Measurements from ENCODE around the gene NOM1. TPM values are rescaled to one million over a fixed set of nuclear protein-coding genes. Genes with fewer than 3 reads are reported as not detected.

The NOM1 gene
- total RNA-seq, 3 donors from 2014 or later (not counting 1 experiment from before 2014, with no cell fraction given), result 22.5 to 35.6 (median 34.7) TPM

DNA sequence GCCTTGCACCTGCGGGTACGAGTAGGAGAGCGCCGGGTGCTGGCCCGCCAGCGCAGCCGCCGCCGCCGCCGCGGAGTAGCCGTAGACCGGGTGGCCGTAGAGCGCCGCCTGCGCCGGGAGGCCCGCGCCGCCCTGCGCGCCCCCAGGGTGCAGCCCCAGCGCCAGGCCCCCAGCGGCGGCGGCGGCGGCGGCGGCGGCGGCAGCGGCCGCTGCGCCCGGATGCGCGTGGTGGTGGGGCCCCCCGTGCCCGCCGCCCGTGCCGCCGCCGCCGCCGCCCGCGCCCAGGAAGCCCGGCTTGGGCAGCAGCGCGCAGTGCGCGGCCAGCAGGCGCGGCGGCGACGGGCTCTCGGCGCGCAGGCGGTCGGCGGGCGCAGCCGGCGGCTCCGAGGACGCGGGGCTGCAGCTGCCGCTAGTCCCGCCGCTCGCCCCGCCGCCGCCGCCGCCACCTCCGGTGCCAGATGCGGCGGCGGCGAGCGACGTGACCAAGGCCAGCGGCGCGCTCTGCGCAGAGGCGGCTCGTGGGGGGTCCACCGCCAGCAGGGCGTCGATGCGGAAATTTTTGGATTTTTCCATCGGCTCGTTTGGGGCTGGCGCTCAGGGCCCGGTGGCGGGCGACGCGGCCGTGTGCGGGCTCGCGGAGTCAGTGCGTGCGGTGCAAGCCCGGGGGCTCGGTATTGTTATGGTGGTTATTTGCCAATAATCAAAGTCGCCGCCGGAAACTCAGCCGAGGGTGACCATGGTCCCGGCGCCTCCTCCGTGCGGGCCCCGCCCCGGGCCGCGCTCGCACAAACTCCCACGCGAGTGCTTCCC is 60.5 kb downstream of the NOM1 start:
- Mint-ChIP-seq H3K9me3 (no peaks in the 10 kb centered on the region), H3K4me1 (peaks cover 0 to 5% of the 10 kb centered on the region in 2 donors), H3K36me3 (no peaks in the 10 kb centered on the region), H3K4me3 (peak overlapping the region; percentile 47), H3K27ac (no peak overlapping the region), H3K27me3 (ENCODE audit: low read depth in 2 of 2) (peaks cover 51 to 56% of the 10 kb centered on the region in 2 donors)
- WGBS (ENCODE audit: insufficient coverage), result 1% methylated on average over 130 of the region's 130 CpGs
- no peaks in the 10 kb centered on the region for H3K9me3 ChIP-seq (ENCODE audit: control insufficient read depth, insufficient read depth, low read length)
- no peak for ATAC-seq
- H3K4me3 ChIP-seq (ENCODE audit: low read length), result peak overlapping the region; percentile 5
- no peaks in the 10 kb centered on the region for H3K36me3 ChIP-seq (ENCODE audit: control insufficient read depth, insufficient read depth, low read length)
- H3K27ac ChIP-seq (ENCODE audit: low read length), result no peak overlapping the region
- peaks cover 60% of the 10 kb centered on the region for H3K27me3 ChIP-seq (ENCODE audit: control insufficient read depth, insufficient read depth, low read length)
- peaks cover 13% of the 10 kb centered on the region for H3K4me1 ChIP-seq (ENCODE audit: control insufficient read depth, insufficient read depth, low read length)
- TF ChIP-seq, protein P1, sequence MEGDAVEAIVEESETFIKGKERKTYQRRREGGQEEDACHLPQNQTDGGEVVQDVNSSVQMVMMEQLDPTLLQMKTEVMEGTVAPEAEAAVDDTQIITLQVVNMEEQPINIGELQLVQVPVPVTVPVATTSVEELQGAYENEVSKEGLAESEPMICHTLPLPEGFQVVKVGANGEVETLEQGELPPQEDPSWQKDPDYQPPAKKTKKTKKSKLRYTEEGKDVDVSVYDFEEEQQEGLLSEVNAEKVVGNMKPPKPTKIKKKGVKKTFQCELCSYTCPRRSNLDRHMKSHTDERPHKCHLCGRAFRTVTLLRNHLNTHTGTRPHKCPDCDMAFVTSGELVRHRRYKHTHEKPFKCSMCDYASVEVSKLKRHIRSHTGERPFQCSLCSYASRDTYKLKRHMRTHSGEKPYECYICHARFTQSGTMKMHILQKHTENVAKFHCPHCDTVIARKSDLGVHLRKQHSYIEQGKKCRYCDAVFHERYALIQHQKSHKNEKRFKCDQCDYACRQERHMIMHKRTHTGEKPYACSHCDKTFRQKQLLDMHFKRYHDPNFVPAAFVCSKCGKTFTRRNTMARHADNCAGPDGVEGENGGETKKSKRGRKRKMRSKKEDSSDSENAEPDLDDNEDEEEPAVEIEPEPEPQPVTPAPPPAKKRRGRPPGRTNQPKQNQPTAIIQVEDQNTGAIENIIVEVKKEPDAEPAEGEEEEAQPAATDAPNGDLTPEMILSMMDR (IDR thresholded peaks at IDR 0.05), result no peak
- DNase-seq, result no peak
- intact Hi-C loops (cut with micrococcal nuclease), result no loop called here

DNA sequence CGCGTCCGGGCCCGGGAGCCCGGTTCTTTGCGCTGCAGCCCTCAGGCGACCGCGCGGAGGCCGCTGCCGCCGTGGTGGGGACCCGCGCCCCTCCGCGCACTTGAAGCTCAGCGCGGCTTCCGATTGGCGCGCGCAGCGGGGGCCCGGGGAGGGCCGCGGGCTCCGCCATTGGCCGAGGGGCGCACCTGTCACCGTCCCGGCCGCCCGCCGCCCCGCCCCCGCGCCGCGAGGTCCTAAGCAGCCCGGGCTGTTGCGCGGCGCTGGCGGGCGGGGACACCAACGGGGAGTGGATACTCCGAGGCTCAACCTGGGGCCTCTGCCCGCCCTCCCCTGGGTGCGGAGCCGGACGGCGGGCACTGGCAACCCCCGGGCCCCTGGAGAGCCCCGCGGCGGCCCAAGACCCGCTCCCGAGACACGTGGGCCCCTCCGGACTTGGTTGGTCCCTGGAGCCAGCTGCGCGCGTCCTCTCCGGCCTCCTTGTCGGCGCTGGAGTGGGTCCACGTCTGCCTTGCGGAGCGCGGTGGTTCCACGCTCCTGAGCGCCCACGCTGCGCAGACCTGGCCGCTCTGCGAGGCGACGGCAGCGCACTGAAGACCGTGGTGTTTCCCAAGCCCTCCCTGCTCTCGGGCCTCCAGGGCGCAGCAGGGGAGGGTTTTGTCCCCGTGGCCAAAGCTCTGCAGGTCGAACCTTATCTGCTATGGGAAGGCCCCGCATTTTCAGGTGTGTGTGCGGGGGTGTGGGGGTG is 61.2 kb downstream of the NOM1 start, which contains the start of gene MNX1:
MNX1 (minus strand) TSS at position 76 of the 745 bp plus-strand sequence. CDS start 313 bp downstream, outside the sequence.
- TF ChIP-seq, protein P1 (IDR thresholded peaks at IDR 0.05), result no peak
- Mint-ChIP-seq H3K36me3 (no peaks in the 10 kb centered on the region), H3K9me3 (no peaks in the 10 kb centered on the region), H3K4me3 (peak within 1 kb of the TSS; percentile 47), H3K4me1 (peaks cover 0 to 5% of the 10 kb centered on the region in 2 donors), H3K27ac (no peak within 1 kb of the TSS), H3K27me3 (ENCODE audit: low read depth in 2 of 2) (peaks cover 55 to 61% of the 10 kb centered on the region in 2 donors)
- H3K27ac ChIP-seq (ENCODE audit: low read length), result no peak within 1 kb of the TSS
- WGBS (ENCODE audit: insufficient coverage), result 2% methylated on average over 87 of the region's 87 CpGs
- peak within 1 kb of the TSS; percentile 5 for H3K4me3 ChIP-seq (ENCODE audit: low read length)
- peaks cover 68% of the 10 kb centered on the region for H3K27me3 ChIP-seq (ENCODE audit: control insufficient read depth, insufficient read depth, low read length)
- no peaks in the 10 kb centered on the region for H3K36me3 ChIP-seq (ENCODE audit: control insufficient read depth, insufficient read depth, low read length)
- ATAC-seq (peak; percentile 53 to 83 (median 70)), DNase-seq (peak in 1 of 2 donors; percentile 49)
- H3K9me3 ChIP-seq (ENCODE audit: control insufficient read depth, insufficient read depth, low read length), result no peaks in the 10 kb centered on the region
- H3K4me1 ChIP-seq (ENCODE audit: control insufficient read depth, insufficient read depth, low read length), result peaks cover 12% of the 10 kb centered on the region
- intact Hi-C loops (cut with micrococcal nuclease), result no loop called here

DNA sequence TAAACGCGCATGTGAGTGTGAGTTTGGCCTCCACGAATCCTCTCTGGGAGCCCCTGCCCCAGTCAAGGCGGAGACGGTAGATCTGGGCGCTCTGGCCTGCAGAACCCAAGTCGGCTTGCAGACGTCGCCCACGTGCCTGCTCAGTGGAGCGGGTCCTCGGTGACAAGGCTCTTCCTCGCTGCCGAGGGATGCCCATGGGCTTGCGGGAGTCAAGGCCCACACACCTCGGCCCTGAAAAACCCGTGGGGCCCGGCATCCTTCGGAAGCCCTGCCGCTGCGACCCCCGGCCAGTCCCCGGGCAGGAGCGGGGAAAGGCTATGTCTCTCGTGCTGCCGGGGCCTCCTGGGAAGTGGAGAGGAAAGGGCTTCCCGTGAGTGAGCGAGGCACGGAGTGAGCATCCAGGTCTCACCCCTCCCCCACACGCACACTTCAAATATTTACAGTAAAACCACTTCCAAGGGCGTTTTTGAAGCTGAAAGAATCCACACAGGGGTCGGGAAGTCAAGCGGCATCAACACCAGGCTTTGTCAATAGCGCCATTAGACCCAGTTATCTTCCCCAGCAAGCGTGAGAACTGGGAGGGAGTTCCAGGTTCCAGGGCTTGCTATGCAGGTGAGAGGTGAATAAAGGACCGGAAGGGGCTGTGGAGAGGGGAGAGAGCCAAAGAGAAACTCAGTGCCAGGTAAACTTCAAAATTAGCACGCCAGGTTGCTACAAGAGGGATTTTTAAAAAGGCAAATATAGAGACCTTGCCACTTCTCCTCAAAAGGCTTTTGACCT is 62.0 kb downstream of the NOM1 start:
- DNase-seq (no peak), ATAC-seq (no peak)
- Histone ChIP-seq H3K36me3 (ENCODE audit: control insufficient read depth, insufficient read depth, low read length) (no peaks in the 10 kb centered on the region), H3K9me3 (ENCODE audit: control insufficient read depth, insufficient read depth, low read length) (no peaks in the 10 kb centered on the region), H3K4me1 (ENCODE audit: control insufficient read depth, insufficient read depth, low read length) (peaks cover 16% of the 10 kb centered on the region), H3K4me3 (ENCODE audit: low read length) (no peak overlapping the region), H3K27ac (ENCODE audit: low read length) (no peak overlapping the region), H3K27me3 (ENCODE audit: control insufficient read depth, insufficient read depth, low read length) (peaks cover 67% of the 10 kb centered on the region)
- WGBS (ENCODE audit: insufficient coverage), result 2% methylated on average over 35 of the region's 37 CpGs
- TF ChIP-seq, protein P1 (IDR thresholded peaks at IDR 0.05), result no peak
- Mint-ChIP-seq H3K27me3 (ENCODE audit: low read depth in 2 of 2) (peaks cover 61 to 68% of the 10 kb centered on the region in 2 donors), H3K36me3 (no peaks in the 10 kb centered on the region), H3K27ac (no peak overlapping the region), H3K4me1 (peaks cover 0 to 5% of the 10 kb centered on the region in 2 donors), H3K9me3 (no peaks in the 10 kb centered on the region), H3K4me3 (peak overlapping the region; percentile 47)
- intact Hi-C loops (cut with micrococcal nuclease), result no loop called here
